ENCODE results near the gene SORCS2.

Gene SORCS2

DNA sequence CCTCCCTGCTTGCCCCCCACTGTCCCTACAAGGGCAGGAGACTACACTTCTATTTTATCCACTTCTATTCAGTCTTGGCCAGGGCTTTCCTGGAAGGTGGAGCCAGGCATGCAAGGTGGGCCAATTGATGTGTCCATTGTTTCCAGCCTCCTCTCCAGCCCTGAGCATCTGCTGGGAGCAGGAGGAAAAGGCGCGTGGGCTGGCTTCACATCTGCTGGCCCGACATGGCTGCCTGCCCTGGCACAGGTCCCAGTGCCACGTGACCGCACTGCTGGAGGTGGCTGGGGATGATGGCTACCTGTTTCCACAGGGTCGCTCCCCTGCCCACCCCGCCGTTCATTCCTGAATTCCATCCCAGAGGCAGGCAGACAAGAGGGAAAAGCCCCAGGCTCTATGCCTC, 499.6 kb downstream of the SORCS2 start:
- in situ Hi-C loops (cut with MboI; ENCODE audit: low sequenced_read_pairs) = no loop called here

DNA sequence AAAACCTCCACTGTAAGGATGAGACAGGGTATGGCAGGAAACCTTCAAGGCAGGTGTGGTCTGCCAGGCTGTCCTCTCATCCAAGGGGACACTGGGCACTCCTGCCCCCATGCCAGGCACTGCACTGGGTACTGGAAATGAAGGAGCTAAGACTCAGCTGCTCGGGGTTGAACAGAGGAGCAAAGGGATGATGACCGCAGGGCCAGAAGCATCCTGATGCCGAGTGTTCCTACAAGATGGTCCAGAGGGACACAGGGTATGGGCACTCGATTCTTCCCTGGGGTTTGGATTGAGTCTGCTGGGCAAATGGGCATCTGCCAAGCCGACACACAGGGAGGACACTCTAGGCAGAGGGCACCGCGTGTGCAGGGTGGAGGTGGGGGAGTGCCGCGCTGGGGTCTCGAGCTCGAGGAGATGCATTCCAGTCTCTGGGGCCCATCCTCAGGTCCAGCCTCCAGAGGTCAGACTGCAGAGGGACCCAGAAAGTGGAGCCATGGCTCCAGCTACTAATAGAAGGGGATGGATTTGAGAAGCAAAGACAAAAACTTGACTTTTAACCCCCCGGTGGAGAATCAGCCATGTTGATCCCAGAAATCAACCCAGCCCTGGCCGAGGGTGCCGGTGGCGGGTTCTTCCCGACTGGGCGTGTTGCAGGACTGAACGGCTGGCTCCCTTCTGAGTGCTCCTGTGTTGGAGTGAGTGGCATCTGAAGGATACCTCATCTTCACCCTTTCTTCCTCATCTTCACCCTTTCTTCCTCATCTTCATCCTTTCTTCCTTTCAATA, 500.3 kb downstream of the SORCS2 start:
- in situ Hi-C loops (cut with MboI; ENCODE audit: low sequenced_read_pairs) = no loop called here

GRCh38 chr4:7693237-7693608, 500.9 kb downstream of the SORCS2 start:
- in situ Hi-C loops (cut with MboI; ENCODE audit: low sequenced_read_pairs) = no loop called here

DNA sequence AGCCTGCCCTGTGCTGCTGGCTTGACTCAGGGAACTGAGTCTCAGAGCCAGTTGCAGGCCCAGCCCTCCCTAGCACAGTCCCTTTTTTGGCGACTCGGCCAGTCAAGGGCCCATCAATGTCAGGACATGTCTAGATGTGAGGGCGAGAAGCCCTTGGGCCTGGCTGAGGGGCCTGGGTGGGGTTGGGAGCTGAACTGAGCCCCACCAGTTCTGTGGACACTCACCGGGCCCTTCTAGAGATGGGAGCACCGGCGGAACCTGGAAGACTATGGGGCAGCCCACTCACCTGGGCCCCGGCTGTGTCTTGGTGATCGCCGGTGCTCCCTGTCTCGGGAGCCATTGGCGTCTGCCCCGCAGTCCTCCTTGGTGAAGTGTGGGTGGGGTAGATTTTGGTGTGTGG, 501.4 kb downstream of the SORCS2 start:
- in situ Hi-C loops (cut with MboI; ENCODE audit: low sequenced_read_pairs) = no loop called here

- in situ Hi-C loops (cut with MboI; ENCODE audit: low sequenced_read_pairs) = no loop called here
Measured at GRCh38 chr4:7694324-7694723, 502.0 kb downstream of the SORCS2 start.

DNA sequence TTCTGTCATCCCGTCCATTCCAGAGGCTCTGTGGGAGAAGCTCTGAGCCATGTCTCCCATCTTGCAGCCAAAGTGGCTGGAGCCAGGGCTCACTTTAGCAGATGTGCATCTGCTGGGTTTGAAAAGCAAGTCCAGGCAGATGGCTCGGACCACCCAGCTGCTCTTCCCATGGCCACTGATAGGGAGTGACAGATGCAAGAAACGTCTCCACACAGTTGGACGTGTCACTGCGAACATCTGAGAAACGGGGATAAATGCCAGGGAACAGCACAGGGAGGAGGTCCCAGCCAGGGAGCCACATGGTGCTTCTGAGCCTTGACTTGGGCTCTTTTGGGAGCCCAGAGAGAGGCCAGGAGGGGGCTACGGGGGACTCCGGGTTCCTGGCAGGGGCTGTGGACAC, 505.0 kb downstream of the SORCS2 start:
- in situ Hi-C loops (cut with MboI; ENCODE audit: low sequenced_read_pairs) = no loop called here

DNA sequence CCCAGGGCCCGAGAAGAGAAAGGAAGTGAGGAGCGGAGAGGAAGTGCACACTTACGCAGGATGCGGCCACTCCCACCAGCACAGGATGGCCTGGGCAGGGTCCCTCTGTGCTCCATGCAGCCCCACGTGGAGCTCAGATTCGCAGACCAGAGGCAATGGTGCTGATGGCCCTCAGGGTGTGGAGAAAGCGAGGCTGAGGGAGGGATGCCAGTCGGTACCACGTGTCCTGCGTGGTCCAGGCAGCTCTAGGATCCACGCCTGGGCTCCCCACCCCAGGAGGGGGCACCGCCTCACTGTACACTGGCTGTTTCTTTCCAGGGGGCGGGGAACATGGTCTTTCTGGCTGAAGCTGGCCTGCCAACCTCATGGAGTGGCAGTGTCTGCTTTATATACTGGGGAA, 505.5 kb downstream of the SORCS2 start:
- in situ Hi-C loops (cut with MboI; ENCODE audit: low sequenced_read_pairs) = no loop called here

- in situ Hi-C loops (cut with MboI; ENCODE audit: low sequenced_read_pairs) = no loop called here
Measured at GRCh38 chr4:7698584-7698983, 506.2 kb downstream of the SORCS2 start.

GRCh38 chr4:7699031-7699430, 506.7 kb downstream of the SORCS2 start:
- in situ Hi-C loops (cut with MboI; ENCODE audit: low sequenced_read_pairs) = no loop called here

DNA sequence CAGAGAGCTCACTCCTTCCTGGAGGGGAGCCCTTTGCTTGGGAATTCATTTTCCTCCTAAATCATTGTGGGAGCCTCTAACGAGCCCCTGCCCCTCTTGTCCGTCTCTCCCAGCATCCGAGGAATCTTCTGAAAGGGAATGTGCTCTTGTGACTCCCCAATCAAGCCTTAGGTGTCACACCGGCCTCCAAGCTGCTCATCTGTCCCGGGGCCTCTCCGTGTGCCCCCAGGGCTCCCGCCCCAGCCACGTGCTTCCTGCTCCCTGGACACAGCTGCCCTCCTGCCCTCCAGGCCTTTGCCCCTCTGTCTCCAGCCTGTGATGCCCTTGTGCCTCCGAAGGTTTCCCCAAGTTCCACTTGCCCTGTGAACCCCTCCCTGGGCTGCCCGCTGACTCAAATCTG, 507.5 kb downstream of the SORCS2 start:
- in situ Hi-C loops (cut with MboI; ENCODE audit: low sequenced_read_pairs) = no loop called here

DNA sequence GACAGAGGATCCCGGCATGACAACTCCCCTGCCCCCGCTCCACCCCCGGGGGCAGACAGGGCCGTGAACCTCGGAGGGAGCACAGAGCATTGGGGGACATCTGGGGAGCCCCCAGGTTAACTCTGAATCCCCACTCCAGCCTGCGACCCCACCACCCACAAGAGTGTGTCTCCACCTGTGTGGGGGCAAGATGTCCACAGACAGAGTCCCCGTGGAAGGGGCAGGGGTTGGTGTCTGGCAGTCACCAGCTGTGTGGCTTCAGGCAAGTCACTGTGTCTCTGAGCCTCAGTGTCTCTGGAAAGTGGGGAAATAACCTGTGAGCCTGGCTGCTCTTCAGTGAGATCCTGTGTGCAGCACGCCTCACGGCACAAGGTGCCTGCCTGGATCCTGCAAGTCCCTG, 508.3 kb downstream of the SORCS2 start:
- in situ Hi-C loops (cut with MboI; ENCODE audit: low sequenced_read_pairs) = no loop called here

GRCh38 chr4:7701866-7702649, 509.7 kb downstream of the SORCS2 start:
- in situ Hi-C loops (cut with MboI; ENCODE audit: low sequenced_read_pairs) = no loop called here

DNA sequence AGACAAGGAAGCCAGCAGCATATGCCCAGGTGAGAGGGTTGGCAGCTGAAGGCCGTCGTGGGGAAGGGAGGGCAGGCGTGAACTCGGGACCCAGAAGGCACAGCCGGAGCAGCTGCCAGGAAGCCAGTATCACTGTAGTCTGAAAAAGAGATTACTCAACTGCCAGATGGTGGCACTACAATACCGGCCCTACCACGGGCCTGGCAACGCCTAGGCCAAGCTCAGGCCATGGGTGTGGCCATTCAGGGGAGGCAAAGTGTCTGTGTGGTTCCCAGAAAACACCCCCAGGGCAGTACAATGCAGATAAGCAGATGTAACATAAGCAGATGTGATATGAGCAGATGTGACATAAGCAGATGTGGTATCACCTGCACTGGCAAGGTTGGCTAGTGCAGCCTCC, 511.4 kb downstream of the SORCS2 start:
- in situ Hi-C loops (cut with MboI; ENCODE audit: low sequenced_read_pairs) = no loop called here

GRCh38 chr4:7704091-7704490, 511.8 kb downstream of the SORCS2 start:
- in situ Hi-C loops (cut with MboI; ENCODE audit: low sequenced_read_pairs) = no loop called here

GRCh38 chr4:7704625-7705024, 512.3 kb downstream of the SORCS2 start:
- in situ Hi-C loops (cut with MboI; ENCODE audit: low sequenced_read_pairs) = no loop called here

DNA sequence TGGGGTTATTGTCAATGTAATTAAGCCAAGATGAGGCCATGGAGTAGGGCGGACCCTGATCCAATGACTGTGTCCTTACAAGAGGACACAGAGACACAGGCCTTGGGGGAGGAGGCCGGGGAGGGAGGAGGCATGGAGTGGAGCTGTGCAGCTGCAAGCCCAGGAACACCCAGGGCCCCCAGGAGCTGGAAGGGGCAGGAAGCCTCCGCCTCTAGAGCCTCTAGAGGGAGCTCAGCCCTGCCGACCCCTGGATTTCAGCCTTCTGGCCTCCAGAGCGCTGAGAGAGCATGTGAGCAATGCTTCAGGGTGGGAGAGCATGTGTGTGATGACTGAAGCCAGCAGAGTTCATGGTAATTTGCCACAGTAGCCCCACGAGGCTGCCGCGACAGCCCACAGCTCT, 512.7 kb downstream of the SORCS2 start:
- in situ Hi-C loops (cut with MboI; ENCODE audit: low sequenced_read_pairs) = no loop called here

- in situ Hi-C loops (cut with MboI; ENCODE audit: low sequenced_read_pairs) = no loop called here
Measured at GRCh38 chr4:7705593-7705992, 513.3 kb downstream of the SORCS2 start.

GRCh38 chr4:7708238-7708637, 515.9 kb downstream of the SORCS2 start:
- in situ Hi-C loops (cut with MboI; ENCODE audit: low sequenced_read_pairs) = no loop called here

- in situ Hi-C loops (cut with MboI; ENCODE audit: low sequenced_read_pairs) = no loop called here
Measured at GRCh38 chr4:7708981-7709380, 516.6 kb downstream of the SORCS2 start.

GRCh38 chr4:7709431-7709830, 517.1 kb downstream of the SORCS2 start:
- in situ Hi-C loops (cut with MboI; ENCODE audit: low sequenced_read_pairs) = no loop called here

DNA sequence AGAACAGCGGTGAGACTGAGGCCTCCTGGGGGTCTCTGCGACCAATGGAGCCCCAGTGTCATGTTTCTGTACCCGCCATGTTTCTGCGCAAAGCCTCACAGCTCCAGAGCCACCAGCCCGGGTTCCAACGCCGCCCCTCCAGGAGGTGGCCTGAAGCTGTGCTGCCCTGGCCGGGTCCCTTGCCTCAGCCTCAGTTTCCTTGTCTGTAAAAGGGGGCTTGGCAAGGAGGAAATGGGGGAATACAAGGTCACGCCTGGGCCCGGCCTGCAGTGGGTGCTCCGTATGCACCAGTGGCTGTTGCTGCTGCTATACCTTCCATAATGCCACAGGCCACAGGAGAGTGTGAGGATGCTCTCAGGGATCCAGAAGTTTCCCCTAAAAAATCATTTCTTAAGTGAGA, 517.8 kb downstream of the SORCS2 start:
- in situ Hi-C loops (cut with MboI; ENCODE audit: low sequenced_read_pairs) = no loop called here

GRCh38 chr4:7710576-7711306, 518.4 kb downstream of the SORCS2 start:
- in situ Hi-C loops (cut with MboI; ENCODE audit: low sequenced_read_pairs) = no loop called here
